WTC11 (cell line): ENCODE data around the gene RFX4. TPM values are rescaled to one million over a fixed set of nuclear protein-coding genes. Genes with fewer than 3 reads are reported as not detected.

ENCODE experiments used
- ATAC-seq: fragments of 200-7000 bp; cut with Tn5 transposase; 2 replicates; pipeline ENCODE4 v1.10.0; 2021; ENCODE audit warnings: mild to moderate bottlenecking, moderate library complexity
- CTCF ChIA-PET: fragments of 300-600 bp; sonication (Branson Sonifier 250); formaldehyde crosslinking; loops from one replicate; lab custom pipeline; 2021; ENCODE audit warnings: antibody characterized with exemption; lab: Charles Lee
- POLR2A ChIA-PET: fragments of 350-600 bp; sonication (Branson Sonifier 250); formaldehyde crosslinking; loops from one replicate; lab custom pipeline; 2021; ENCODE audit warnings: antibody characterized with exemption; lab: Charles Lee
- DNase-seq: peaks from one replicate; pipeline ENCODE4 v3.0.0; 2021; ENCODE audit warnings: low spot score
- H3K27ac Mint-ChIP-seq: 2 replicates; pipeline ENCODE4 v1.8.0; 2021; ENCODE audit warnings: mixed read lengths
- H3K27me3 Mint-ChIP-seq: 2 replicates; pipeline ENCODE4 v1.8.0; 2021; ENCODE audit warnings: low read depth, mild to moderate bottlenecking, moderate library complexity, mixed read lengths
- H3K36me3 Mint-ChIP-seq: 2 replicates; pipeline ENCODE4 v1.8.0; 2021; ENCODE audit warnings: mixed read lengths
- H3K4me1 Mint-ChIP-seq: 2 replicates; pipeline ENCODE4 v1.8.0; 2022; ENCODE audit warnings: mixed read lengths
- H3K4me3 Mint-ChIP-seq: 2 replicates; pipeline ENCODE4 v1.8.0; 2021; ENCODE audit warnings: mild to moderate bottlenecking, moderate library complexity, mixed read lengths
- H3K9me3 Mint-ChIP-seq: 2 replicates; pipeline ENCODE4 v1.8.0; 2021; ENCODE audit warnings: mixed read lengths
- CDX4 ChIP-seq: fragments of 250-450 bp; sonication (Bioruptor Pico); IDR thresholded peaks from 2 replicates; pipeline ENCODE4 v1.9.0; 2021; ENCODE audit warnings: moderate library complexity, mild to moderate bottlenecking, inconsistent platforms, borderline replicate concordance
- CREB1 ChIP-seq: sonication (generic); formaldehyde crosslinking; IDR thresholded peaks from 2 replicates; pipeline ENCODE4 v1.8.0; 2023; ENCODE audit warnings: mild to moderate bottlenecking, missing genetic modification reagents
- E2F5 ChIP-seq: sonication (generic); formaldehyde crosslinking; IDR thresholded peaks from 2 replicates; pipeline ENCODE4 v1.8.1; 2022; ENCODE audit warnings: mild to moderate bottlenecking, moderate library complexity, missing genetic modification reagents
- GTF2I ChIP-seq: fragments of 250-450 bp; sonication (Bioruptor Pico); conservative IDR thresholded peaks from 2 replicates; pipeline ENCODE4 v1.4.0; 2021; ENCODE audit warnings: mild to moderate bottlenecking
- HMGA2 ChIP-seq: fragments of 250-450 bp; sonication (Bioruptor Pico); IDR thresholded peaks from 2 replicates; pipeline ENCODE4 v1.4.0; 2021; ENCODE audit warnings: mild to moderate bottlenecking, moderate library complexity
- IRF1 ChIP-seq: sonication (generic); formaldehyde crosslinking; IDR thresholded peaks from 2 replicates; pipeline ENCODE4 v1.8.0; 2023; ENCODE audit warnings: missing genetic modification reagents
- MXD4 ChIP-seq: fragments of 250-450 bp; sonication (Bioruptor Pico); IDR thresholded peaks from 2 replicates; pipeline ENCODE4 v1.8.0; 2021; ENCODE audit warnings: mild to moderate bottlenecking, moderate library complexity, borderline replicate concordance
- MYBL2 ChIP-seq: sonication (generic); formaldehyde crosslinking; IDR thresholded peaks from 2 replicates; pipeline ENCODE4 v1.8.1; 2023; ENCODE audit warnings: mild to moderate bottlenecking, moderate library complexity, missing genetic modification reagents
- NFATC4 ChIP-seq: fragments of 250-450 bp; sonication (Bioruptor Pico); IDR thresholded peaks from 2 replicates; pipeline ENCODE4 v1.9.0; 2021; ENCODE audit warnings: mild to moderate bottlenecking
- NFYB ChIP-seq: sonication (generic); formaldehyde crosslinking; conservative IDR thresholded peaks from 2 replicates; pipeline ENCODE4 v1.8.0; 2022; ENCODE audit warnings: low read depth, missing genetic modification reagents
- NR3C1 ChIP-seq: sonication (generic); formaldehyde crosslinking; conservative IDR thresholded peaks from 2 replicates; pipeline ENCODE4 v1.8.1; 2023; ENCODE audit warnings: low read depth, mild to moderate bottlenecking, missing genetic modification reagents
- PRRX2 ChIP-seq: fragments of 250-450 bp; sonication (Bioruptor Pico); IDR thresholded peaks from 2 replicates; pipeline ENCODE4 v1.8.0; 2021; ENCODE audit warnings: mild to moderate bottlenecking
- RELA ChIP-seq: sonication (generic); formaldehyde crosslinking; IDR thresholded peaks from 2 replicates; pipeline ENCODE4 v1.8.1; 2022; ENCODE audit warnings: missing genetic modification reagents, mild to moderate bottlenecking, borderline replicate concordance
- SMAD4 ChIP-seq: sonication (generic); formaldehyde crosslinking; IDR thresholded peaks from 2 replicates; pipeline ENCODE4 v1.8.0; 2022; ENCODE audit warnings: mild to moderate bottlenecking, missing genetic modification reagents
- SOX15 ChIP-seq: fragments of 250-450 bp; sonication (Bioruptor Pico); IDR thresholded peaks from 2 replicates; pipeline ENCODE4 v1.9.0; 2021; ENCODE audit warnings: mild to moderate bottlenecking
- TCF7 ChIP-seq: sonication (generic); formaldehyde crosslinking; IDR thresholded peaks from 2 replicates; pipeline ENCODE4 v1.8.0; 2022; ENCODE audit warnings: mild to moderate bottlenecking, low read depth, missing genetic modification reagents, moderate library complexity
- TEAD1 ChIP-seq: sonication (generic); formaldehyde crosslinking; IDR thresholded peaks from 2 replicates; pipeline ENCODE4 v1.8.0; 2022; ENCODE audit warnings: mild to moderate bottlenecking, missing genetic modification reagents
- TP53 ChIP-seq: sonication (generic); formaldehyde crosslinking; IDR thresholded peaks from 2 replicates; pipeline ENCODE4 v1.8.1; 2023; ENCODE audit warnings: mild to moderate bottlenecking, missing genetic modification reagents
- ZBTB43 ChIP-seq: sonication (generic); formaldehyde crosslinking; IDR thresholded peaks from 2 replicates; pipeline ENCODE4 v1.8.1; 2023; ENCODE audit warnings: mild to moderate bottlenecking, missing genetic modification reagents
- ZNF121 ChIP-seq: sonication (generic); formaldehyde crosslinking; IDR thresholded peaks from 2 replicates; pipeline ENCODE4 v1.8.0; 2023; ENCODE audit warnings: missing genetic modification reagents
- ZNF232 ChIP-seq: sonication (generic); formaldehyde crosslinking; IDR thresholded peaks from 2 replicates; pipeline ENCODE4 v1.8.0; 2022; ENCODE audit warnings: mild to moderate bottlenecking, missing genetic modification reagents
- ZNF263 ChIP-seq: sonication (generic); formaldehyde crosslinking; IDR thresholded peaks from 2 replicates; pipeline ENCODE4 v1.8.1; 2022; ENCODE audit warnings: low read depth, mild to moderate bottlenecking, moderate library complexity, missing genetic modification reagents
- ZNF281 ChIP-seq: sonication (generic); formaldehyde crosslinking; IDR thresholded peaks from 2 replicates; pipeline ENCODE4 v1.8.0; 2023; ENCODE audit warnings: mild to moderate bottlenecking, missing genetic modification reagents
- ZNF396 ChIP-seq: fragments of 250-450 bp; sonication (Bioruptor Pico); IDR thresholded peaks from 2 replicates; pipeline ENCODE4 v1.8.0; 2021; ENCODE audit warnings: mild to moderate bottlenecking, moderate library complexity, borderline replicate concordance
- ZNF512 ChIP-seq: sonication (generic); formaldehyde crosslinking; IDR thresholded peaks from 2 replicates; pipeline ENCODE4 v1.8.1; 2022; ENCODE audit warnings: missing genetic modification reagents, borderline replicate concordance
- ZNF532 ChIP-seq: fragments of 250-450 bp; sonication (Bioruptor Pico); IDR thresholded peaks from 2 replicates; pipeline ENCODE4 v1.9.0; 2021; ENCODE audit warnings: mild to moderate bottlenecking, borderline replicate concordance
- total RNA-seq: library from RNA; stranded (reverse); gene quantifications from 3 replicates; pipeline ENCODE4 v1.2.3, GENCODE V29; 2021

Gene RFX4
- total RNA-seq, 1 experiment from 2014 or later = 0.26 TPM

GRCh38 chr12:106588771-106589170 lies 6.0 kb downstream of the RFX4 start:
- no peak overlapping the region for H3K27ac Mint-ChIP-seq
- no peak overlapping the region for H3K4me3 Mint-ChIP-seq
- no peaks in the 10 kb centered on the region for H3K36me3 Mint-ChIP-seq
- ATAC-seq = no peak
- TF ChIP-seq PRRX2 (CRISPR knock-in tag) (no peak), NFATC4 (CRISPR knock-in tag) (no peak), ZBTB43 (CRISPR knock-in tag) (no peak), TCF7 (CRISPR knock-in tag) (no peak), SOX15 (no peak), TEAD1 (CRISPR knock-in tag) (no peak), ZNF396 (CRISPR knock-in tag) (no peak), ZNF281 (no peak), ZNF263 (CRISPR knock-in tag) (no peak), SMAD4 (CRISPR knock-in tag) (no peak), MYBL2 (no peak), NR3C1 (CRISPR knock-in tag) (no peak), ZNF232 (CRISPR knock-in tag) (no peak), NFYB (CRISPR knock-in tag) (no peak), E2F5 (no peak), IRF1 (CRISPR knock-in tag) (no peak), RELA (CRISPR knock-in tag) (no peak), HMGA2 (CRISPR knock-in tag) (no peak)
- POLR2A ChIA-PET = no interaction called here
- CTCF ChIA-PET = no interaction called here
- no peaks in the 10 kb centered on the region for H3K9me3 Mint-ChIP-seq
- peaks cover 100% of the 10 kb centered on the region for H3K27me3 Mint-ChIP-seq
- no peak for DNase-seq
- H3K4me1 Mint-ChIP-seq = peaks cover 32% of the 10 kb centered on the region

GRCh38 chr12:106590601-106591000 lies 7.8 kb downstream of the RFX4 start:
- no peak for DNase-seq
- H3K27ac Mint-ChIP-seq = no peak overlapping the region
- no peaks in the 10 kb centered on the region for H3K9me3 Mint-ChIP-seq
- ChIA-PET POLR2A (no interaction called here), CTCF (no interaction called here)
- ATAC-seq = no peak
- TF ChIP-seq CDX4 (CRISPR knock-in tag) (no peak), ZNF512 (no peak), ZNF121 (CRISPR knock-in tag) (no peak), ZNF532 (CRISPR knock-in tag) (no peak), CREB1 (CRISPR knock-in tag) (no peak), GTF2I (CRISPR knock-in tag) (no peak), MXD4 (no peak), ZNF263 (CRISPR knock-in tag) (no peak), TP53 (no peak), NFYB (CRISPR knock-in tag) (no peak)
- H3K36me3 Mint-ChIP-seq = no peaks in the 10 kb centered on the region
- no peak overlapping the region for H3K4me3 Mint-ChIP-seq
- H3K4me1 Mint-ChIP-seq = peaks cover 15% of the 10 kb centered on the region
- peaks cover 100% of the 10 kb centered on the region for H3K27me3 Mint-ChIP-seq
